K562 (cell line): ENCODE measurements around the gene NUDT22. TPM values are rescaled to one million over a fixed set of nuclear protein-coding genes. Genes with fewer than 3 reads are reported as not detected.

ENCODE experiments used
- ATAC-seq: fragments of 200-7000 bp; cut with Tn5 transposase; 3 replicates; pipeline ENCODE4 v1.9.1; 2020; ENCODE audit warnings: moderate library complexity
- BruUV-seq: library from RNA; stranded (reverse); fragments of 400-500 nt; replicated peaks from 2 replicates; lab custom pipeline; 2021; lab: Mats Ljungman, UMichigan
- CTCF ChIA-PET: fragments of 300-600 bp; formaldehyde crosslinking; extraction: SDS; loops from one replicate; lab custom pipeline; 2021; ENCODE audit warnings: low intra/inter-chr PET ratio; lab: Yijun Ruan, JAX
- POLR2A ChIA-PET: fragments of 300-600, 350-650 bp; sonication (Branson Sonifier 250); formaldehyde crosslinking; extraction: SDS; loops from one replicate; lab custom pipeline; 2021; ENCODE audit warnings: antibody characterized with exemption, inconsistent platforms; lab: Yijun Ruan, JAX
- DNase-seq, 4 experiments: peaks; one replicate each; pipeline versions ENCODE4 v3.0.0 to v3.0.0-alpha.2; 2011 to 2018; ENCODE audit warnings: low spot score in 3 of 4, mixed read lengths in 3 of 4; ENCODE audit errors: extremely low read depth in 1 of 4
- FAIRE-seq: peaks from 2 replicates; lab custom pipeline; 2011; peaks lifted over from hg19 to GRCh38; lab: Jason Lieb, UNC
- H2AFZ ChIP-seq: 2 replicates; pipeline ENCODE4 v1.6.0; 2011; ENCODE audit warnings: low read depth, low read length, control low read depth, inconsistent platforms
- H3K27ac ChIP-seq: fragments of 200-600 bp; 3 replicates; pipeline ENCODE4 v1.8.0; 2011; ENCODE audit warnings: low read depth, mild to moderate bottlenecking, control low read depth, inconsistent platforms, low read length, moderate library complexity, mixed read lengths; ENCODE audit errors: extremely low read depth
- H3K27me3 ChIP-seq, 2 experiments: fragments of 300-600 bp in 1 of 2; 2 replicates in 1 of 2; 3 replicates in 1 of 2; pipeline versions ENCODE4 v1.6.0 to v1.8.0; 2011; ENCODE audit warnings: inconsistent platforms in 2 of 2, low read length in 2 of 2, mild to moderate bottlenecking in 1 of 2, mixed read lengths in 1 of 2, moderate library complexity in 1 of 2; ENCODE audit not compliant: control insufficient read depth in 2 of 2, insufficient read depth in 2 of 2
- H3K36me3 ChIP-seq: fragments of 300-600 bp; 3 replicates; pipeline ENCODE4 v1.8.0; 2011; ENCODE audit warnings: mild to moderate bottlenecking, low read length, inconsistent platforms; ENCODE audit not compliant: control insufficient read depth, insufficient read depth
- H3K4me1 ChIP-seq, 2 experiments: fragments of 200-600 bp in 1 of 2; replicated peaks in 1 of 2; 2 replicates in 1 of 2; 3 replicates in 1 of 2; pipeline versions ENCODE4 v1.5.1 to v1.8.0; 2011; ENCODE audit warnings: inconsistent platforms in 2 of 2, low read length in 2 of 2, mild to moderate bottlenecking in 1 of 2, mixed read lengths in 1 of 2, moderate library complexity in 1 of 2; ENCODE audit not compliant: control insufficient read depth in 2 of 2, insufficient read depth in 2 of 2
- H3K4me2 ChIP-seq: 2 replicates; pipeline ENCODE4 v1.6.1; 2011; ENCODE audit warnings: low read length, control low read depth, inconsistent platforms, mixed read lengths; ENCODE audit not compliant: insufficient read depth
- H3K4me3 ChIP-seq: fragments of 200-600 bp; sonication (generic), shearing (Covaris generic); 2 replicates; pipeline ENCODE4 v1.5.1; 2016; ENCODE audit warnings: control low read depth, inconsistent platforms
- H3K79me2 ChIP-seq: fragments of 200-600 bp; 3 replicates; pipeline ENCODE4 v1.8.0; 2011; ENCODE audit warnings: low read length, inconsistent platforms; ENCODE audit not compliant: control insufficient read depth, insufficient read depth
- H3K9ac ChIP-seq, 2 experiments: 2 replicates each; pipeline versions ENCODE4 v1.6.0 to v1.6.1; 2011; ENCODE audit warnings: low read depth in 2 of 2, low read length in 2 of 2, control low read depth in 1 of 2, inconsistent platforms in 1 of 2, mild to moderate bottlenecking in 1 of 2, mixed read lengths in 1 of 2; ENCODE audit not compliant: insufficient read depth in 1 of 2
- H3K9me1 ChIP-seq: one replicate; pipeline ENCODE4 v1.6.0; 2011; ENCODE audit warnings: inconsistent platforms, mild to moderate bottlenecking, low read length, moderate library complexity; ENCODE audit not compliant: control insufficient read depth, insufficient read depth
- H3K9me3 ChIP-seq: replicated peaks from 2 replicates; pipeline ENCODE4 v1.5.1; 2011; ENCODE audit warnings: low read depth, low read length, inconsistent platforms; ENCODE audit not compliant: control insufficient read depth, insufficient read depth
- H4K20me1 ChIP-seq: replicated peaks from 2 replicates; pipeline ENCODE4 v1.6.1; 2011; ENCODE audit warnings: low read length, inconsistent platforms, mixed read lengths; ENCODE audit not compliant: control insufficient read depth, insufficient read depth
- BACH1 ChIP-seq: fragments of 200-800 bp; sonication (Bioruptor generic); IDR thresholded peaks from 2 replicates; pipeline ENCODE4 v1.6.1; 2016; ENCODE audit warnings: missing genetic modification characterization, missing compliant biosample characterization
- FOXK2 ChIP-seq, 2 experiments: fragments of 450-650 bp; IDR thresholded peaks in 1 of 2; conservative IDR thresholded peaks in 1 of 2; 2 replicates each; pipeline ENCODE4 v1.6.1; 2016; ENCODE audit warnings: low read depth in 2 of 2, mild to moderate bottlenecking in 1 of 2
- KLF1 ChIP-seq: fragments of 450-650 bp; IDR thresholded peaks from 2 replicates; pipeline ENCODE4 v1.6.1; 2016; ENCODE audit warnings: missing genetic modification characterization, missing compliant biosample characterization
- MCM3 ChIP-seq: fragments of 450-650 bp; IDR thresholded peaks from 2 replicates; pipeline ENCODE4 v1.6.1; 2016
- NFE2L1 ChIP-seq: fragments of 450-650 bp; IDR thresholded peaks from 2 replicates; pipeline ENCODE4 v1.6.1; 2016; ENCODE audit warnings: missing genetic modification characterization, low read depth, mild to moderate bottlenecking, missing compliant biosample characterization, moderate library complexity, borderline replicate concordance
- NFYB ChIP-seq: IDR thresholded peaks from 2 replicates; pipeline ENCODE4 v1.6.1; 2011; ENCODE audit warnings: mild to moderate bottlenecking, moderate library complexity; ENCODE audit not compliant: insufficient read length; ENCODE audit errors: extremely low read depth
- PHF8 ChIP-seq: fragments of 200-600 bp; sonication (generic); IDR thresholded peaks from 2 replicates; pipeline ENCODE4 v1.6.1; 2012; ENCODE audit warnings: mixed run types, mild to moderate bottlenecking, inconsistent platforms, low read length, moderate library complexity, borderline replicate concordance
- POLR2B ChIP-seq: fragments of 450-650 bp; IDR thresholded peaks from 2 replicates; pipeline ENCODE4 v1.6.1; 2018; ENCODE audit warnings: low read depth; ENCODE audit not compliant: partially characterized antibody
- POLR2G ChIP-seq: fragments of 200-400 bp; formaldehyde crosslinking; IDR thresholded peaks from 2 replicates; pipeline ENCODE4 v1.6.1; 2017; ENCODE audit warnings: low read depth, mild to moderate bottlenecking, antibody characterized with exemption, low read length, moderate library complexity
- RBFOX2 ChIP-seq: fragments of 200-400 bp; formaldehyde crosslinking; IDR thresholded peaks from 2 replicates; pipeline ENCODE4 v1.6.1; 2017; ENCODE audit warnings: low read depth, mild to moderate bottlenecking, low read length, moderate library complexity
- SFPQ ChIP-seq: fragments of 200-400 bp; formaldehyde crosslinking; IDR thresholded peaks from 2 replicates; pipeline ENCODE4 v1.6.1; 2017; ENCODE audit warnings: mild to moderate bottlenecking, low read depth, low read length, moderate library complexity
- SNIP1 ChIP-seq: fragments of 450-650 bp; IDR thresholded peaks from 2 replicates; pipeline ENCODE4 v1.7.1; 2017; ENCODE audit warnings: low read depth, mild to moderate bottlenecking
- ZFX ChIP-seq: sonication (generic); formaldehyde crosslinking; IDR thresholded peaks from 2 replicates; pipeline ENCODE4 v1.8.0; 2022; ENCODE audit warnings: mild to moderate bottlenecking, missing genetic modification reagents, moderate library complexity
- ZNF75A ChIP-seq: fragments of 450-650 bp; formaldehyde crosslinking; IDR thresholded peaks from 2 replicates; pipeline ENCODE4 v1.4.0; 2020; ENCODE audit warnings: mild to moderate bottlenecking
- WGBS: fragments of 100-300 bp; shearing (Covaris generic); methylation state at CpG from one replicate; pipeline ENCODE4 v1.1.6; 2016; ENCODE audit warnings: low coverage, mixed read lengths; ENCODE audit not compliant: insufficient coverage; ENCODE audit errors: missing lambda C conversion rate; 5-methylcytosine and 5-hydroxymethylcytosine counted together
- in situ Hi-C: fragments of 300-500 bp; cut with MboI; formaldehyde crosslinking; loops from 4 replicates; pipeline ENCODE4 v1.15.0; 2018; ENCODE audit warnings: inconsistent platforms, mixed read lengths
- intact Hi-C: fragments of 100-400 bp; cut with micrococcal nuclease; formaldehyde crosslinking; loops from 2 replicates; pipeline ENCODE4 v1.14.2; 2022
- polyA plus RNA-seq, 8 experiments: library from polyadenylated mRNA; depleted of rRNA in 4 of 8; stranded (reverse) in 5 of 8; unstranded in 3 of 8; fragments of >200 nt; fragmentation: Nextera tagmentation in 2 of 8; fragmentation: Illumina TruSeq in 1 of 8; extraction: Ambion mirVana in 2 of 8; extraction: Trizol in 1 of 8; gene quantifications; 2 replicates each; pipeline versions ENCODE4 v1.2.1 to v1.2.3, GENCODE V29; 2011 to 2014; ENCODE audit warnings: inconsistent platforms in 1 of 8, missing spikeins in 1 of 8
- total RNA-seq, 7 experiments: library from RNA; depleted of rRNA in 6 of 7; stranded (reverse); fragments of >200 nt in 6 of 7; fragmentation: Illumina TruSeq in 2 of 7; extraction: Trizol in 2 of 7; gene quantifications; 2 replicates each; pipeline versions ENCODE4 v1.2.1 to v1.2.3, GENCODE V29; 2011 to 2021; ENCODE audit warnings: low replicate concordance in 1 of 7

NUDT22 gene
- total and polyA plus RNA-seq, 9 of the 15 experiments (the other 6 are each of a cell fraction or from before 2014, with no cell fraction given): 6.3 to 92.6 (median 37.4) TPM

- WGBS: 89% methylated on average over 14 of the region's 17 CpGs
- Histone ChIP-seq H3K27me3 (no peaks in the 10 kb centered on the region), H3K9ac (no peak overlapping the region), H3K27ac (no peak overlapping the region), H3K4me1 (peaks cover 0 to 37% of the 10 kb centered on the region in 2 experiments; a peak in 3 of 5 replicates), H4K20me1 (no peaks in the 10 kb centered on the region), H3K4me3 (no peak overlapping the region), H2AFZ (no peak overlapping the region), H3K9me3 (no peaks in the 10 kb centered on the region), H3K4me2 (no peak overlapping the region), H3K79me2 (peaks cover 5% of the 10 kb centered on the region), H3K36me3 (peaks cover 81% of the 10 kb centered on the region), H3K9me1 (peaks cover 5% of the 10 kb centered on the region)
- TF ChIP-seq POLR2G (peak; percentile 57; the same call in 1 of the 2 replicates), PHF8 (no peak), RBFOX2 (peak; percentile 59), ZNF75A (CRISPR knock-in tag) (no peak), ZFX (CRISPR knock-in tag) (no peak)
- ChIA-PET POLR2A (interaction anchor here (7.0 kb wide), 1 partner anchor 13 kb away, joined by 57 read pairs; the partner anchor contains the start of gene FERMT3), CTCF (no interaction called here)
- in situ Hi-C loops: no loop called here
- FAIRE-seq (no peak), DNase-seq (no peak), ATAC-seq (no peak)
- intact Hi-C loops: no loop called here
- BruUV-seq: no TSS peak
Measured at GRCh38 chr11:64220271-64220670, 5.8 kb upstream of the NUDT22 start.

- DNase-seq: no peak
- in situ Hi-C loops (no loop called here), intact Hi-C loops (no loop called here)
- POLR2A ChIA-PET: interaction anchor here (7.0 kb wide), 1 partner anchor 14 kb away, joined by 57 read pairs; the partner anchor contains the start of gene FERMT3
- H3K9ac ChIP-seq: peak overlapping the region in 1 of 2 experiments; percentile 35; a peak in 1 of 4 replicates
- H3K4me3 ChIP-seq: no peak overlapping the region
- peaks cover 75% of the 10 kb centered on the region for H3K36me3 ChIP-seq
- H3K79me2 ChIP-seq: peaks cover 10% of the 10 kb centered on the region
- peaks cover 0 to 43% of the 10 kb centered on the region in 2 experiments; a peak in 3 of 5 replicates for H3K4me1 ChIP-seq
- CTCF ChIA-PET: no interaction called here
- no peak overlapping the region for H3K27ac ChIP-seq
- no peak overlapping the region for H3K4me2 ChIP-seq
- H4K20me1 ChIP-seq: no peaks in the 10 kb centered on the region
- 96% methylated on average over 13 of the region's 14 CpGs for WGBS
- no peak for FAIRE-seq
- no peaks in the 10 kb centered on the region for H3K27me3 ChIP-seq
- H3K9me3 ChIP-seq: no peaks in the 10 kb centered on the region
- no peak for ATAC-seq
- no peak overlapping the region for H2AFZ ChIP-seq
- peaks cover 5% of the 10 kb centered on the region for H3K9me1 ChIP-seq
- BruUV-seq: no TSS peak
- peak; percentile 65 for TF ChIP-seq POLR2G
- no peak for TF ChIP-seq SFPQ
- TF ChIP-seq BACH1 (tag): no peak
- no peak for TF ChIP-seq FOXK2 (conservative IDR thresholded peaks at IDR 0.05 in 1 of 2, IDR thresholded peaks at IDR 0.05 in 1 of 2; ENCODE audit: low read depth in 2 of 2)
- TF ChIP-seq RBFOX2: peak; percentile 64
- TF ChIP-seq NFYB: no peak
- TF ChIP-seq POLR2B: no peak
- TF ChIP-seq SNIP1: no peak
- TF ChIP-seq MCM3: no peak
- no peak for TF ChIP-seq NFE2L1
- TF ChIP-seq KLF1 (tag): no peak
Measured at GRCh38 chr11:64220798-64221197, 5.3 kb upstream of the NUDT22 start.
